NB4 (cell line): ENCODE data around the gene IMPG2.

Experiments
- POLR2A ChIP-seq: IDR thresholded peaks from 2 replicates; pipeline ENCODE4 v1.6.1; 2011; ENCODE audit warnings: mild to moderate bottlenecking; ENCODE audit not compliant: insufficient read length; ENCODE audit errors: extremely low read depth
- TF ChIP-seq, protein P1 (sequence below): IDR thresholded peaks from one replicate; pipeline ENCODE4 v1.5.1; 2012; ENCODE audit warnings: low read depth, low read length

DNA sequence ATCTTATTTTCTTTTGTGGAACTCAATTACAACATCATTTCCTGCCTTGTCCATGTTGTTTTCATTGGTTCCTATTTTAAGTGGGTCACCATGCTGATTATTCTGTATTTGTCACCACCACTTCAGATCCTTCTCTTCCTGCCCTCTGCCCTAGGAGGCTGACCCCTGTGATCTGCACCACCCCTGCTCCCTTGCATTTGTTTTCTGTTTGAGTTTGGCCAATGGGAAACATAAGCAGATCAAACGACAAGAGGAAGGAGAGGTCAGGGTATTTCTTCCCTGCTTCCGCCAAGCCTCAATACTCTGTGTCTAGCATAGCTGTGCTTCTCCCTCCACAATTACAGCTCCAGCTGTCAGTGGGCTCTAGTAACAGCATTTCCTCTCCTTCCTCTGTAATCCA lies 71.6 kb downstream of the IMPG2 start:
- TF ChIP-seq, protein P1, sequence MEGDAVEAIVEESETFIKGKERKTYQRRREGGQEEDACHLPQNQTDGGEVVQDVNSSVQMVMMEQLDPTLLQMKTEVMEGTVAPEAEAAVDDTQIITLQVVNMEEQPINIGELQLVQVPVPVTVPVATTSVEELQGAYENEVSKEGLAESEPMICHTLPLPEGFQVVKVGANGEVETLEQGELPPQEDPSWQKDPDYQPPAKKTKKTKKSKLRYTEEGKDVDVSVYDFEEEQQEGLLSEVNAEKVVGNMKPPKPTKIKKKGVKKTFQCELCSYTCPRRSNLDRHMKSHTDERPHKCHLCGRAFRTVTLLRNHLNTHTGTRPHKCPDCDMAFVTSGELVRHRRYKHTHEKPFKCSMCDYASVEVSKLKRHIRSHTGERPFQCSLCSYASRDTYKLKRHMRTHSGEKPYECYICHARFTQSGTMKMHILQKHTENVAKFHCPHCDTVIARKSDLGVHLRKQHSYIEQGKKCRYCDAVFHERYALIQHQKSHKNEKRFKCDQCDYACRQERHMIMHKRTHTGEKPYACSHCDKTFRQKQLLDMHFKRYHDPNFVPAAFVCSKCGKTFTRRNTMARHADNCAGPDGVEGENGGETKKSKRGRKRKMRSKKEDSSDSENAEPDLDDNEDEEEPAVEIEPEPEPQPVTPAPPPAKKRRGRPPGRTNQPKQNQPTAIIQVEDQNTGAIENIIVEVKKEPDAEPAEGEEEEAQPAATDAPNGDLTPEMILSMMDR = no peak
- TF ChIP-seq POLR2A = no peak
